ENCODE results near the gene ARHGAP35. TPM values are rescaled to one million over a fixed set of nuclear protein-coding genes. Genes with fewer than 3 reads are reported as not detected.

Gene ARHGAP35
- total and polyA plus RNA-seq, 10 donors, result 2.3 to 49.4 (median 39.5) TPM

GRCh38 chr19:46839752-46840497 lies 20.9 kb upstream of the ARHGAP35 start:
- Histone ChIP-seq H3K9me3 (no peaks in the 10 kb centered on the region), H3K4me1 (peaks cover 10 to 46% (median 27%) of the 10 kb centered on the region in 6 donors), H3K27me3 (replicated peaks in 1 of 7) (no peaks in the 10 kb centered on the region), H3K27ac (peak overlapping the region in 7 of 8 donors; percentile 29 to 76 (median 54)), H3K36me3 (peaks cover 5 to 88% (median 56%) of the 10 kb centered on the region in 6 donors), H3K4me3 (no peak overlapping the region)
- DNase-seq, result no peak
- peak in 1 of 3 donors; percentile 14 for TF ChIP-seq POLR2AphosphoS5 (IDR thresholded peaks at IDR 0.05)
- TF ChIP-seq POLR2A (IDR thresholded peaks at IDR 0.05), result no peak
- no peak for TF ChIP-seq CTCF (IDR thresholded peaks at IDR 0.05 in 8 of 11, conservative IDR thresholded peaks at IDR 0.05 in 3 of 11)
- intact Hi-C loops (cut with DNase I; ENCODE audit: low total_unique reads), result loop anchor here (2.0 kb wide), 1 partner anchor 83 kb away; no protein-coding TSS in a partner anchor
- 73 to 83% (median 80%) methylated on average over 12 of the region's 12 CpGs for WGBS, 5 donors

GRCh38 chr19:46840498-46840942 lies 20.3 kb upstream of the ARHGAP35 start:
- peaks cover 11 to 49% (median 28%) of the 10 kb centered on the region in 6 donors for H3K4me1 ChIP-seq
- H3K9me3 ChIP-seq, result no peaks in the 10 kb centered on the region
- peak; percentile 61 to 91 (median 74) for TF ChIP-seq CTCF (IDR thresholded peaks at IDR 0.05 in 8 of 11, conservative IDR thresholded peaks at IDR 0.05 in 3 of 11)
- TF ChIP-seq POLR2A (IDR thresholded peaks at IDR 0.05), result no peak
- TF ChIP-seq POLR2AphosphoS5 (IDR thresholded peaks at IDR 0.05), result peak in 1 of 3 donors; percentile 36
- H3K4me3 ChIP-seq, result no peak overlapping the region
- intact Hi-C loops (cut with DNase I; ENCODE audit: low total_unique reads), result loop anchor here (2.0 kb wide), 1 partner anchor 84 kb away; no protein-coding TSS in a partner anchor
- peak overlapping the region in 6 of 8 donors; percentile 36 to 76 (median 56) for H3K27ac ChIP-seq
- peaks cover 5 to 94% (median 60%) of the 10 kb centered on the region in 6 donors for H3K36me3 ChIP-seq
- 18 to 23% (median 20%) methylated on average over 12 to 13 of the region's 13 CpGs for WGBS, 5 donors
- DNase-seq, result peak; percentile 79
- H3K27me3 ChIP-seq (replicated peaks in 1 of 7), result no peaks in the 10 kb centered on the region

- Histone ChIP-seq H3K27ac (peak overlapping the region in 5 of 8 donors; percentile 8 to 76 (median 59)), H3K27me3 (replicated peaks in 1 of 7) (no peaks in the 10 kb centered on the region), H3K4me1 (peaks cover 18 to 55% (median 37%) of the 10 kb centered on the region in 6 donors), H3K4me3 (no peak overlapping the region), H3K9me3 (no peaks in the 10 kb centered on the region), H3K36me3 (peaks cover 5 to 91% (median 63%) of the 10 kb centered on the region in 6 donors)
- no peak for DNase-seq
- no peak for TF ChIP-seq CTCF (IDR thresholded peaks at IDR 0.05 in 8 of 11, conservative IDR thresholded peaks at IDR 0.05 in 3 of 11)
- TF ChIP-seq POLR2AphosphoS5 (IDR thresholded peaks at IDR 0.05), result peak; percentile 28 to 39 (median 38)
- intact Hi-C loops (cut with DNase I; ENCODE audit: low total_unique reads), result loop anchor here (2.0 kb wide), 1 partner anchor 85 kb away; no protein-coding TSS in a partner anchor
- WGBS, 5 donors, result 65 to 93% (median 78%) methylated on average over 12 of the region's 12 CpGs
These were observed 19.2 kb upstream of the ARHGAP35 start for GRCh38 chr19:46841458-46842083.

GRCh38 chr19:46842791-46843190 lies 18.0 kb upstream of the ARHGAP35 start:
- no peak for DNase-seq
- H3K9me3 ChIP-seq, result no peaks in the 10 kb centered on the region
- H3K36me3 ChIP-seq, result peaks cover 5 to 91% (median 56%) of the 10 kb centered on the region in 6 donors
- peak overlapping the region in 1 of 8 donors; percentile 59 for H3K27ac ChIP-seq
- TF ChIP-seq CTCF (IDR thresholded peaks at IDR 0.05 in 8 of 11, conservative IDR thresholded peaks at IDR 0.05 in 3 of 11) (no peak), POLR2A (IDR thresholded peaks at IDR 0.05) (no peak), POLR2AphosphoS5 (IDR thresholded peaks at IDR 0.05) (no peak)
- intact Hi-C loops (cut with DNase I; ENCODE audit: low total_unique reads), result no loop called here
- H3K4me3 ChIP-seq, result no peak overlapping the region
- WGBS, 5 donors, result 84 to 91% (median 90%) methylated on average over 11 of the region's 11 CpGs
- H3K27me3 ChIP-seq (replicated peaks in 1 of 7), result no peaks in the 10 kb centered on the region
- peaks cover 18 to 63% (median 41%) of the 10 kb centered on the region in 6 donors for H3K4me1 ChIP-seq
